Natural killer cell (primary cell): ENCODE measurements around the gene RPS6KL1. TPM values are rescaled to one million over a fixed set of nuclear protein-coding genes. Genes with fewer than 3 reads are reported as not detected.

ENCODE experiments used
- ATAC-seq, 3 donors: fragments of 150-1000 bp in 2 of 3; fragments of 200-7000 bp in 1 of 3; cut with Tn5 transposase; 1 replicate in 1 of 3; 2 replicates in 2 of 3; pipeline ENCODE4 v1.10.0; 2021; ENCODE audit warnings: mild to moderate bottlenecking in 2 of 3, moderate library complexity in 2 of 3
- DNase-seq, 2 donors: peaks; one replicate each; pipeline versions ENCODE4 v3.0.0 to v3.0.0-alpha.2; 2013 to 2021; ENCODE audit warnings: mixed read lengths in 1 of 2
- H3K27ac ChIP-seq: one replicate; pipeline ENCODE4 v1.5.1; 2013; ENCODE audit warnings: mild to moderate bottlenecking, low read length
- H3K27me3 ChIP-seq: one replicate; pipeline ENCODE4 v1.6.1; 2013; ENCODE audit warnings: low read length; ENCODE audit not compliant: control insufficient read depth, insufficient read depth
- H3K36me3 ChIP-seq: one replicate; pipeline ENCODE4 v1.6.1; 2013; ENCODE audit warnings: low read length; ENCODE audit not compliant: control insufficient read depth, insufficient read depth
- H3K4me1 ChIP-seq: one replicate; pipeline ENCODE4 v1.6.1; 2013; ENCODE audit warnings: low read length; ENCODE audit not compliant: control insufficient read depth, insufficient read depth
- H3K4me3 ChIP-seq: one replicate; pipeline ENCODE4 v1.5.1; 2013; ENCODE audit warnings: low read length
- H3K9me3 ChIP-seq: one replicate; pipeline ENCODE4 v1.6.1; 2013; ENCODE audit warnings: low read length; ENCODE audit not compliant: control insufficient read depth, insufficient read depth
- H3K27ac Mint-ChIP-seq, 2 donors: one replicate each; pipeline ENCODE4 v1.8.0; 2022; ENCODE audit warnings: mild to moderate bottlenecking in 2 of 2, mixed read lengths in 2 of 2, moderate library complexity in 1 of 2
- H3K27me3 Mint-ChIP-seq, 2 donors: one replicate each; pipeline ENCODE4 v1.8.0; 2022; ENCODE audit warnings: low read depth in 2 of 2, mixed read lengths in 2 of 2
- H3K36me3 Mint-ChIP-seq: one replicate; pipeline ENCODE4 v1.8.0; 2022; ENCODE audit warnings: mixed read lengths
- H3K4me1 Mint-ChIP-seq, 2 donors: one replicate each; pipeline ENCODE4 v1.8.0; 2022; ENCODE audit warnings: mixed read lengths in 2 of 2
- H3K4me3 Mint-ChIP-seq: one replicate; pipeline ENCODE4 v1.8.0; 2022; ENCODE audit warnings: mild to moderate bottlenecking, moderate library complexity, mixed read lengths
- H3K9me3 Mint-ChIP-seq, 2 donors: one replicate each; pipeline ENCODE4 v1.8.0; 2022; ENCODE audit warnings: mixed read lengths in 2 of 2
- CTCF ChIP-seq: fragments of 200-600 bp; IDR thresholded peaks from one replicate; pipeline ENCODE4 v1.8.0; 2022; ENCODE audit warnings: antibody characterized with exemption
- WGBS: methylation state at CpG from one replicate; pipeline ENCODE4 v1.1.7; 2013; ENCODE audit warnings: missing lambda C conversion rate; ENCODE audit not compliant: insufficient coverage; 5-methylcytosine and 5-hydroxymethylcytosine counted together
- intact Hi-C: fragments of 100-400 bp; cut with micrococcal nuclease; formaldehyde crosslinking; loops from one replicate; pipeline ENCODE4 v1.14.2; 2022
- total RNA-seq, 4 donors: library from RNA; stranded (reverse); fragments of 120-200 nt in 1 of 4; gene quantifications; one replicate each; pipeline versions ENCODE4 v1.2.3 to v1.2.4, GENCODE V29; 2013 to 2022

Gene RPS6KL1
- total RNA-seq, 3 donors from 2014 or later (not counting 1 experiment from before 2014, with no cell fraction given): 1.9 to 7.9 (median 2.9) TPM

GRCh38 chr14:74921053-74921620, 1.9 kb downstream of the RPS6KL1 start:
- H3K36me3 ChIP-seq: no peaks in the 10 kb centered on the region
- intact Hi-C loops: no loop called here
- H3K27ac ChIP-seq: no peak overlapping the region
- ATAC-seq (no peak), DNase-seq (no peak)
- H3K27me3 ChIP-seq: no peaks in the 10 kb centered on the region
- Mint-ChIP-seq H3K9me3 (no peaks in the 10 kb centered on the region), H3K36me3 (no peaks in the 10 kb centered on the region), H3K27me3 (peaks cover 3 to 9% of the 10 kb centered on the region in 2 donors), H3K4me1 (peaks cover 0 to 3% of the 10 kb centered on the region in 2 donors), H3K27ac (no peak overlapping the region), H3K4me3 (no peak overlapping the region)
- TF ChIP-seq CTCF: no peak
- peaks cover 10% of the 10 kb centered on the region for H3K4me1 ChIP-seq
- H3K4me3 ChIP-seq: no peak overlapping the region
- no peaks in the 10 kb centered on the region for H3K9me3 ChIP-seq
- WGBS: 93% methylated on average over 18 of the region's 19 CpGs

- intact Hi-C loops: no loop called here
- H3K27ac ChIP-seq: no peak overlapping the region
- Mint-ChIP-seq H3K27me3 (peaks cover 0 to 5% of the 10 kb centered on the region in 2 donors), H3K4me1 (peaks cover 0 to 3% of the 10 kb centered on the region in 2 donors), H3K36me3 (no peaks in the 10 kb centered on the region), H3K4me3 (no peak overlapping the region), H3K27ac (no peak overlapping the region), H3K9me3 (no peaks in the 10 kb centered on the region)
- no peak for TF ChIP-seq CTCF
- no peaks in the 10 kb centered on the region for H3K27me3 ChIP-seq
- no peak overlapping the region for H3K4me3 ChIP-seq
- no peaks in the 10 kb centered on the region for H3K9me3 ChIP-seq
- H3K36me3 ChIP-seq: no peaks in the 10 kb centered on the region
- peaks cover 10% of the 10 kb centered on the region for H3K4me1 ChIP-seq
- WGBS: 90% methylated on average over 4 of the region's 4 CpGs
- ATAC-seq (no peak), DNase-seq (no peak)
Observed at GRCh38 chr14:74920281-74920680, 2.8 kb downstream of the RPS6KL1 start.

- Histone ChIP-seq H3K27me3 (no peaks in the 10 kb centered on the region), H3K9me3 (no peaks in the 10 kb centered on the region), H3K27ac (no peak overlapping the region), H3K36me3 (no peaks in the 10 kb centered on the region), H3K4me3 (no peak overlapping the region), H3K4me1 (peaks cover 10% of the 10 kb centered on the region)
- H3K27me3 Mint-ChIP-seq: peaks cover 0 to 5% of the 10 kb centered on the region in 2 donors
- intact Hi-C loops: no loop called here
- no peak overlapping the region for H3K27ac Mint-ChIP-seq
- TF ChIP-seq CTCF: no peak
- no peaks in the 10 kb centered on the region for H3K36me3 Mint-ChIP-seq
- ATAC-seq (no peak), DNase-seq (no peak)
- H3K4me1 Mint-ChIP-seq: peaks cover 0 to 3% of the 10 kb centered on the region in 2 donors
- 92% methylated on average over 21 of the region's 22 CpGs for WGBS
- no peak overlapping the region for H3K4me3 Mint-ChIP-seq
- H3K9me3 Mint-ChIP-seq: no peaks in the 10 kb centered on the region
Observed at GRCh38 chr14:74919421-74920165, 3.5 kb downstream of the RPS6KL1 start.
